HT1080 (cell line): ENCODE measurements around the gene BABAM1. TPM values are rescaled to one million over a fixed set of nuclear protein-coding genes. Genes with fewer than 3 reads are reported as not detected.

Experiments used
- DNase-seq: peaks from one replicate; pipeline ENCODE4 v3.0.0-alpha.2; 2015; ENCODE audit warnings: low read depth
- total RNA-seq: library from RNA; depleted of rRNA; stranded (reverse); fragments of >200 nt; shearing (Covaris generic); gene quantifications from 2 replicates; pipeline ENCODE4 v1.2.3, GENCODE V29; 2014

BABAM1 gene
- total RNA-seq, 1 experiment from 2014 or later, result 260 TPM

GRCh38 chr19:17302391-17303166 is 35.3 kb downstream of the BABAM1 start:
- no peak for DNase-seq

- DNase-seq, result no peak
Measured at GRCh38 chr19:17303167-17303939, 36.1 kb downstream of the BABAM1 start, which contains the start of gene ABHD8. Gene ABHD8 (minus strand): TSS chr19:17303425. CDS start chr19:17301616, 1,809 bp downstream.

- DNase-seq, result no peak
Measured at GRCh38 chr19:17303940-17304267, 36.7 kb downstream of the BABAM1 start.

GRCh38 chr19:17304386-17305215 is 37.4 kb downstream of the BABAM1 start:
- no peak for DNase-seq

GRCh38 chr19:17305216-17305516 is 37.9 kb downstream of the BABAM1 start:
- no peak for DNase-seq

GRCh38 chr19:17305517-17306284 is 38.5 kb downstream of the BABAM1 start, which contains the start of gene MRPL34:
Gene MRPL34 (plus strand): TSS chr19:17305872. CDS start chr19:17305893, 21 bp downstream.
- DNase-seq, result peak; percentile 100

GRCh38 chr19:17306285-17306714 is 39.1 kb downstream of the BABAM1 start:
- DNase-seq, result no peak

GRCh38 chr19:17307876-17308377 is 40.7 kb downstream of the BABAM1 start:
- DNase-seq, result no peak

GRCh38 chr19:17309198-17309964 is 42.1 kb downstream of the BABAM1 start, which contains the start of gene DDA1:
Gene DDA1 (plus strand): TSS chr19:17309563. CDS start chr19:17309655, 92 bp downstream.
- peak; percentile 99 for DNase-seq

- no peak for DNase-seq
Measured at GRCh38 chr19:17309965-17310461, 42.8 kb downstream of the BABAM1 start.

- DNase-seq, result peak; percentile 44
Measured at GRCh38 chr19:17311455-17312188, 44.4 kb downstream of the BABAM1 start.

GRCh38 chr19:17312189-17313113 is 45.2 kb downstream of the BABAM1 start:
- no peak for DNase-seq

GRCh38 chr19:17314007-17314593 is 46.9 kb downstream of the BABAM1 start:
- DNase-seq, result no peak

GRCh38 chr19:17318966-17319365 is 51.7 kb downstream of the BABAM1 start:
- DNase-seq, result no peak

- no peak for DNase-seq
Measured at GRCh38 chr19:17319473-17320238, 52.4 kb downstream of the BABAM1 start.

GRCh38 chr19:17320435-17320834 is 53.2 kb downstream of the BABAM1 start:
- no peak for DNase-seq
